HUES6 (cell line): ENCODE measurements around the gene DCHS1.

Experiments
- H3K27ac ChIP-seq: 2 replicates; pipeline ENCODE4 v1.7.0; 2013; ENCODE audit warnings: low read depth, mild to moderate bottlenecking, low read length, inconsistent platforms
- H3K27me3 ChIP-seq: 2 replicates; pipeline ENCODE4 v1.6.1; 2013; ENCODE audit warnings: low read length; ENCODE audit not compliant: control insufficient read depth, insufficient read depth
- H3K36me3 ChIP-seq: 2 replicates; pipeline ENCODE4 v1.6.1; 2013; ENCODE audit warnings: low read length; ENCODE audit not compliant: control insufficient read depth, insufficient read depth
- H3K4me1 ChIP-seq: 2 replicates; pipeline ENCODE4 v1.6.1; 2013; ENCODE audit warnings: low read length; ENCODE audit not compliant: control insufficient read depth, insufficient read depth
- H3K4me3 ChIP-seq: 2 replicates; pipeline ENCODE4 v1.5.1; 2013; ENCODE audit warnings: low read depth, low read length
- H3K9ac ChIP-seq: one replicate; pipeline ENCODE4 v1.6.1; 2013; ENCODE audit warnings: mild to moderate bottlenecking, low read length
- H3K9me3 ChIP-seq: 2 replicates; pipeline ENCODE4 v1.6.1; 2013; ENCODE audit warnings: low read depth, low read length; ENCODE audit not compliant: control insufficient read depth, insufficient read depth

DCHS1 gene

GRCh38 chr11:6625832-6626420 lies 29.7 kb downstream of the DCHS1 start:
- Histone ChIP-seq H3K36me3 (peaks cover 31% of the 10 kb centered on the region), H3K9ac (no peak overlapping the region), H3K9me3 (no peaks in the 10 kb centered on the region), H3K4me1 (no peaks in the 10 kb centered on the region), H3K27me3 (peaks cover 27% of the 10 kb centered on the region), H3K27ac (no peak overlapping the region), H3K4me3 (no peak overlapping the region)

- Histone ChIP-seq H3K9me3 (no peaks in the 10 kb centered on the region), H3K36me3 (peaks cover 31% of the 10 kb centered on the region)
These were observed 30.3 kb downstream of the DCHS1 start for GRCh38 chr11:6625156-6625831.

GRCh38 chr11:6623391-6624363 lies 31.9 kb downstream of the DCHS1 start:
- Histone ChIP-seq H3K27me3 (peaks cover 4% of the 10 kb centered on the region), H3K9me3 (no peaks in the 10 kb centered on the region), H3K9ac (no peak overlapping the region), H3K4me1 (peaks cover 10% of the 10 kb centered on the region), H3K36me3 (peaks cover 28% of the 10 kb centered on the region), H3K4me3 (no peak overlapping the region), H3K27ac (no peak overlapping the region)

More at GRCh38 chr11:6625156-6625831, 30.3 kb downstream of the DCHS1 start:
- H3K27ac ChIP-seq, result no peak overlapping the region
- H3K4me1 ChIP-seq, result peaks cover 1% of the 10 kb centered on the region; the same call in 1 of the 2 replicates
- H3K9ac ChIP-seq, result no peak overlapping the region
- H3K27me3 ChIP-seq, result peaks cover 20% of the 10 kb centered on the region
- H3K4me3 ChIP-seq, result no peak overlapping the region

- H3K36me3 ChIP-seq, result peaks cover 27% of the 10 kb centered on the region
- H3K9ac ChIP-seq, result no peak overlapping the region
- no peak overlapping the region for H3K4me3 ChIP-seq
- no peaks in the 10 kb centered on the region for H3K27me3 ChIP-seq
- H3K27ac ChIP-seq, result no peak overlapping the region
- H3K9me3 ChIP-seq, result no peaks in the 10 kb centered on the region
- peaks cover 15% of the 10 kb centered on the region for H3K4me1 ChIP-seq
These were observed 33.1 kb downstream of the DCHS1 start for GRCh38 chr11:6622261-6623171.

- H3K27ac ChIP-seq, result no peak overlapping the region
- no peaks in the 10 kb centered on the region for H3K9me3 ChIP-seq
- no peaks in the 10 kb centered on the region for H3K27me3 ChIP-seq
- peaks cover 15% of the 10 kb centered on the region for H3K4me1 ChIP-seq
- peaks cover 21% of the 10 kb centered on the region for H3K36me3 ChIP-seq
- H3K4me3 ChIP-seq, result no peak overlapping the region
- no peak overlapping the region for H3K9ac ChIP-seq
These were observed 33.8 kb downstream of the DCHS1 start for GRCh38 chr11:6621711-6622211.

- H3K9ac ChIP-seq, result no peak overlapping the region
- H3K4me1 ChIP-seq, result peaks cover 15% of the 10 kb centered on the region
These were observed 35.0 kb downstream of the DCHS1 start for GRCh38 chr11:6620636-6621035.

GRCh38 chr11:6619004-6619745 lies 36.4 kb downstream of the DCHS1 start, which contains the start of gene TPP1:
Gene TPP1 (minus strand): TSS chr11:6619422. CDS start chr11:6619400, 22 bp downstream.
- H3K9ac ChIP-seq, result peak within 1 kb of the TSS; percentile 84
- peaks cover 16% of the 10 kb centered on the region for H3K36me3 ChIP-seq
- peaks cover 15% of the 10 kb centered on the region for H3K4me1 ChIP-seq
- no peaks in the 10 kb centered on the region for H3K9me3 ChIP-seq
- no peak within 1 kb of the TSS for H3K27ac ChIP-seq
- H3K27me3 ChIP-seq, result no peaks in the 10 kb centered on the region
- peak within 1 kb of the TSS; percentile 85 for H3K4me3 ChIP-seq

More at GRCh38 chr11:6620636-6621035, 35.0 kb downstream of the DCHS1 start:
- no peak overlapping the region for H3K27ac ChIP-seq
- no peaks in the 10 kb centered on the region for H3K27me3 ChIP-seq
- no peak overlapping the region for H3K4me3 ChIP-seq
- no peaks in the 10 kb centered on the region for H3K9me3 ChIP-seq
- peaks cover 17% of the 10 kb centered on the region for H3K36me3 ChIP-seq

- Histone ChIP-seq H3K27me3 (no peaks in the 10 kb centered on the region), H3K36me3 (peaks cover 16% of the 10 kb centered on the region), H3K27ac (no peak overlapping the region), H3K9me3 (no peaks in the 10 kb centered on the region), H3K4me3 (peak overlapping the region; percentile 85), H3K4me1 (peaks cover 16% of the 10 kb centered on the region), H3K9ac (peak overlapping the region; percentile 84)
These were observed 37.2 kb downstream of the DCHS1 start for GRCh38 chr11:6618117-6619003.

GRCh38 chr11:6617315-6617781 lies 38.3 kb downstream of the DCHS1 start:
- Histone ChIP-seq H3K27ac (no peak overlapping the region), H3K9ac (no peak overlapping the region)

More at GRCh38 chr11:6617315-6617781, 38.3 kb downstream of the DCHS1 start:
- Histone ChIP-seq H3K36me3 (peaks cover 16% of the 10 kb centered on the region), H3K4me3 (no peak overlapping the region; the same call in 1 of the 2 replicates), H3K9me3 (no peaks in the 10 kb centered on the region), H3K27me3 (no peaks in the 10 kb centered on the region), H3K4me1 (peaks cover 22% of the 10 kb centered on the region)
